Nephron progenitor cell (in vitro differentiated cells): ENCODE data around the gene NYNRIN.

ENCODE experiments used
- DNase-seq: peaks from one replicate; pipeline ENCODE4 v3.0.0; 2021
- H3K27ac Mint-ChIP-seq: 2 replicates; pipeline ENCODE4 v1.8.0; 2021; ENCODE audit warnings: mild to moderate bottlenecking, moderate library complexity, mixed read lengths
- H3K27me3 Mint-ChIP-seq: 2 replicates; pipeline ENCODE4 v1.8.0; 2021; ENCODE audit warnings: mild to moderate bottlenecking, low read depth, mixed read lengths; ENCODE audit not compliant: poor library complexity
- H3K36me3 Mint-ChIP-seq: 2 replicates; pipeline ENCODE4 v1.8.0; 2021; ENCODE audit warnings: low read depth, mixed read lengths
- H3K4me1 Mint-ChIP-seq: 2 replicates; pipeline ENCODE4 v1.8.0; 2021; ENCODE audit warnings: mixed read lengths
- H3K4me3 Mint-ChIP-seq: 2 replicates; pipeline ENCODE4 v1.8.0; 2021; ENCODE audit warnings: mild to moderate bottlenecking, moderate library complexity, mixed read lengths
- H3K9me3 Mint-ChIP-seq: 2 replicates; pipeline ENCODE4 v1.8.0; 2021; ENCODE audit warnings: mild to moderate bottlenecking, moderate library complexity, mixed read lengths
- TF ChIP-seq, protein P1 (sequence below): fragments of 200-600 bp; sonication (generic); IDR thresholded peaks from 2 replicates; pipeline ENCODE4 v1.5.0; 2021; ENCODE audit warnings: antibody characterized with exemption

Gene NYNRIN

DNA sequence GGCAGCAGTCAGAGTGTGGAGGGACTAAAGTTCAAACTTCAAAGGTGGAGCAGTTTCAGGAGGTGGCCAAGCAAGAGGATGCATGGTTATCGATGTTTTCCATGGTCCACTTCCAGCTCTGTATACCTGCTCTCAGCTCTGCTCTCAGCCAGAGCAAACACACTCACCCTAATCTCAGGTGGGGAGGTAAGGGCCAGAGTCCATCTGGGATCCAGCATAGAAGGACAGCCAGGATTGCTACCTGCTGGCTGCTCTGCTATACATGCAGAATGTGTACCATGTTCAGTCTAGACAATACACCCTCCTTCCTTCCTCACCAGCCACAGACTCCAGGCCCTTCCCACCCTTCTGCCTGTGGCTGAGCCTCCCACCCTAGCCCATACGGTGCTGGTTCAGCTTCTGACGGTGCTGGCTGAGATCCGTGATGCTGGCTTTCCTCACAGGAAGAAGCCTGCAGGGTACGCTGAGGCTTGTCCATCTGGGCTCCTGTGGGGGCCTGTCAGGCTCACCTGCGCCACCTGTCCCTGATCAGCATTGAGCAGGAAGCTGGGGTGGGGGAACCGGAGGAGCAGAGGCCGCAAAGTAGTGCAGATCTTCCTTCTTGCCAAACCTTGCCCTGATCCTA is 28.2 kb downstream of the NYNRIN start:
- no peak overlapping the region for H3K27ac Mint-ChIP-seq
- TF ChIP-seq, protein P1, sequence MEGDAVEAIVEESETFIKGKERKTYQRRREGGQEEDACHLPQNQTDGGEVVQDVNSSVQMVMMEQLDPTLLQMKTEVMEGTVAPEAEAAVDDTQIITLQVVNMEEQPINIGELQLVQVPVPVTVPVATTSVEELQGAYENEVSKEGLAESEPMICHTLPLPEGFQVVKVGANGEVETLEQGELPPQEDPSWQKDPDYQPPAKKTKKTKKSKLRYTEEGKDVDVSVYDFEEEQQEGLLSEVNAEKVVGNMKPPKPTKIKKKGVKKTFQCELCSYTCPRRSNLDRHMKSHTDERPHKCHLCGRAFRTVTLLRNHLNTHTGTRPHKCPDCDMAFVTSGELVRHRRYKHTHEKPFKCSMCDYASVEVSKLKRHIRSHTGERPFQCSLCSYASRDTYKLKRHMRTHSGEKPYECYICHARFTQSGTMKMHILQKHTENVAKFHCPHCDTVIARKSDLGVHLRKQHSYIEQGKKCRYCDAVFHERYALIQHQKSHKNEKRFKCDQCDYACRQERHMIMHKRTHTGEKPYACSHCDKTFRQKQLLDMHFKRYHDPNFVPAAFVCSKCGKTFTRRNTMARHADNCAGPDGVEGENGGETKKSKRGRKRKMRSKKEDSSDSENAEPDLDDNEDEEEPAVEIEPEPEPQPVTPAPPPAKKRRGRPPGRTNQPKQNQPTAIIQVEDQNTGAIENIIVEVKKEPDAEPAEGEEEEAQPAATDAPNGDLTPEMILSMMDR = no peak
- H3K4me3 Mint-ChIP-seq = no peak overlapping the region
- H3K9me3 Mint-ChIP-seq = peaks cover 4% of the 10 kb centered on the region
- peaks cover 24% of the 10 kb centered on the region for H3K27me3 Mint-ChIP-seq
- H3K4me1 Mint-ChIP-seq = peaks cover 32% of the 10 kb centered on the region
- H3K36me3 Mint-ChIP-seq = peaks cover 5% of the 10 kb centered on the region
- no peak for DNase-seq

DNA sequence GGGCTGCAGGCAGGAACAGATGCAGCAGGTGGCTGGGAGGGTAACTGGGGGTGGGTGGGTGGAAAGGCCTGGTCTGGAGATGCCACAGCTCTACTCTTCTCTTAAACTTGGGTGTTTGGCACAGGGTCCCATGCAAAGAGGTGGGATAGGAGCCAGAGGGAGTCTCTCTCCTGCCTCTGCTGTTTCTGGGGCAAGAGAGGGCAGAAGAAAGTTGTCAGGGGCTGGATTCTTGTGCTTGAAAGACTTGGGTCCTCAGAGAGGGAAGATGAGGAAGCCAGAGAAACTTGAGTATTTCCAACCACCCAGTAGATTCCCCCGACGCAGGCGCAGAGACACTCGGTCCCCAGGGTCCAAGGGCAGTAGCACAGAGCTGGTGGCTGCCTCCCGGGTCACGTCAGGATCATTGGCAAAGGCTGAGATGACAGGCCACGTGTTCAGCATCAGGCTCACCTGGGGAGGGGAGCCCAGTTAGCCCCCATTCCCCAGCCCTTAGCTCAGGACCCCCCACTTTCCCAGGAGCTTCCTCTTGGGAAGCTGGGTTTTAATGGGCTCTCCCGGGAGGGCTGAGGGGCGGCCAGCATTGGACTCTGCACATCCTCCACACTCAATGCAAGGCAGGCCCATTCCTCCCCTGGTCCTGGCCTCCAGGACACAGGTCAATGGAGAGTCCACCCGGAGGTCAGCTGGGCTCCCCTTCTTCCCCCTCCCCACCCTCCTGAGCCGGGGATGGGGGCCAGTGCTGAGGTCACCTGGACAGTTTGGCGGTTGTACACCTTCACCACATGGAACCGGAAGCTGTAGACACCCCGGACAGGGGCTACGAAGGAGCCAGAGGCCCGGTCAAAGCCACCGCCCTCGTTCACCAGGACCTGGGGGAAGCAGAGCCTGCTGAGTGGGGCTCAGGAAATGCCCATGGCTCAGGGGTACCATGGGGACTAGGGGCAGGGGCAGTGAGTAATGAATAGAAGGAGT is 29.0 kb downstream of the NYNRIN start:
- no peak for DNase-seq
- H3K36me3 Mint-ChIP-seq = peaks cover 7% of the 10 kb centered on the region
- H3K27me3 Mint-ChIP-seq = peaks cover 24% of the 10 kb centered on the region
- H3K4me1 Mint-ChIP-seq = peaks cover 33% of the 10 kb centered on the region
- TF ChIP-seq, protein P1 = no peak
- H3K27ac Mint-ChIP-seq = no peak overlapping the region
- H3K4me3 Mint-ChIP-seq = peak overlapping the region; percentile 64
- peaks cover 4% of the 10 kb centered on the region for H3K9me3 Mint-ChIP-seq

DNA sequence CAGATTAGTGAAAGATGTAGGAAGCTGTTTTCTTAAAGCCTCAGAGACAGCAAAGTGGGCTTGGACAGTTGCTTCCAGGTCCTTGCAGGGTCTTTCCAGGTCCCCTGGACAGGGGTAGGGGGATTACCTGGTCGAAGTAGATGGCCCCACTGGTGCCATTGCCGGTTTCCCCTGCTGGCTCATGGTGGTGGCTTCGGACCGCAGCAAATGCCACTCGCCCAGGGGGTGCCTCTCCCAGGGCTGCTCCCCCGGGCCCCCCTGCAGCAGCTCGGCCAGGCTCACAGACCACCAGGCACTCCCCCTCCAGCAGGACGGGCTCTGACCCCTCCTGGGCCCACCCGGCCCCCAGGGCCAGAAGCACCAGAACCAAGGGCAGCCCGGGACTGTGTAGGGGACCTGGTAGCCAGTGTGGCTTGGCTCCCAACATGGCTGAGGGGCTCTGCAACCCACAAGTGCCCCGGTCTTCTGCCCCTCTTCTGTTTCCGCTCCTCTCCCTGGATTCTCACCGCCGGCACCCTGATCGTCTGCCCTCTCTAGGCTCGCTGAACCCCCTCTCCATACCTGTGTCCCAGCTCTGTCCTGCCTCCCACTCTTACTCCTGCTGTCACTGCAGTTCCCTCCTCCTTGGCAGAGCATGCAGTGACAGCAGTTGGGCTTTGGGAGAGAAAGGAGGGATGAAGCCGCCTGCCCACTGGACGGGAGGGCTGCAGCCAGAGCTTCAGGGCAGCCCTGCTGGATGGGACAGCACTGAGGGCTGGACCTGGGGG is 30.0 kb downstream of the NYNRIN start:
- TF ChIP-seq, protein P1 = no peak
- Mint-ChIP-seq H3K27me3 (peaks cover 27% of the 10 kb centered on the region), H3K4me3 (peak overlapping the region; percentile 83), H3K36me3 (peaks cover 17% of the 10 kb centered on the region), H3K27ac (no peak overlapping the region), H3K4me1 (peaks cover 36% of the 10 kb centered on the region), H3K9me3 (peaks cover 4% of the 10 kb centered on the region)
- no peak for DNase-seq

DNA sequence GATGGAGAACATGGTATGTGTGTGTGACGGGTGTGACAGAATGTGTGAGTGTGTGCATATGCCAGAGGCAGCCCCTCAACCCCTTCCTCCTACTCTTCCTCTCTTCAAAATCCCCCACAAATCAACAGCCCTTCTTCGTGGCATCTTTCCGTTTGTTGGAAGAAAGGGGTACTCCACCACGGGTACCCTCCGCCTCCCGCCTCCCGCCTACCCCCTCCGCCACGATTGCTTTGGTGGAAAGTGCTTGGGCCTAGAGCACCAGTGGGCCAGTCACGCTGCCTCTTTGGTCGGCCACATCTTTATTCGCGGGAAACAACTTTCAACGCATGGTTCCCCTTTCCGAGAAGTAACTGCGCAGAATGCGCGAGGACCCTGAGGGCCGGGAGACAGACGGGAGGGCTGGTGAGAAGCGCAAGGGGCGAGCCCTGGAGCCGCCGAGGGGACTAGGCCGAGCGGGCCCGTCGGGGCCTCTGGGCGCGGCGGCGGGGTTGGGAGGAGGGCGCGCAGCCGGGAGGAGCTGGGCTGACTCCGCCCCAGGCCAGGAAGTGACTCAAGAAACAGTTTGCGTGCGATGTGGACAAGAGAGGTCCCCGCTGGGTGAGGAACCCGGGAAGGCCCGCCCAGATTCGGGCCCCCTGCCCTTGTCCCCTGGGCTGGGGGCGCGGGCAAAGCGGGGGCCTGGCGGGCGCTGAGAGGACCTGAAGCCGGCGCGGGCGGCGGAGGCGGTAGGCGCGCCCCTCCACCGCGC is 30.8 kb downstream of the NYNRIN start, which contains the start of the genes CBLN3 and KHNYN:
CBLN3 (minus strand) TSS at position 274 of the 748 bp plus-strand sequence. CDS start 614 bp downstream, outside the sequence.
KHNYN (plus strand) TSS at position 560 of the 748 bp plus-strand sequence. CDS start 777 bp downstream, outside the sequence.
- peak; percentile 82 for DNase-seq
- TF ChIP-seq, protein P1 = no peak
- Mint-ChIP-seq H3K9me3 (peaks cover 4% of the 10 kb centered on the region), H3K4me1 (peaks cover 38% of the 10 kb centered on the region), H3K4me3 (peak within 1 kb of the TSS; percentile 86), H3K27ac (peak within 1 kb of the TSS; percentile 91), H3K36me3 (peaks cover 21% of the 10 kb centered on the region), H3K27me3 (peaks cover 27% of the 10 kb centered on the region)

DNA sequence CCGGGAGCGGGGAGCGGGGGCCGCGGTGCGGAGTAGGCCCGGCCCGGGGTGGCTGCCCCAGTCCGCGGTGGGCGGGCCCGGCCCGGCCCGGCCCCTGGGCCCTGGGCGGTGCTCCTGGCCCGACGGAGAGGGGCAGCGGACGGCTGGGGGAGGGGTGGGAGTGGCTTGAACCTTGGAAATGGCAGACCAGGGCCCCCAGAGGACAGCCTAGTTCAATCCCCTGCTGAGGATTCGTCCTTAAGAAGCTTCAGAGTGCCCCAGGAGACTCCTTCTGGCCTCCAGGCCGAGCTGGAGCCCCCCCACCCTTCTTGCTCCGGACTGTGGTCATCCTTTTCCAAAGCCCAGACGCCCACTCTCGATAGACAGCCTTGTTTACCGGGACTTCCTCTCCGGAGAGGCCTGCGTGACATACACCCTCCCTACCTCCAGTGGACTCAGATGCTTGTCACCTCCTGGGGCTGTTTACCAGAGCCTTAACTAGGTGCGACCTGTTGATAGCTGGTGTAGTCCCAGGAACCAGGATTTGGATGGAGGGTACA is 31.4 kb downstream of the NYNRIN start:
- Mint-ChIP-seq H3K27ac (no peak overlapping the region), H3K4me1 (peaks cover 42% of the 10 kb centered on the region), H3K9me3 (peaks cover 1% of the 10 kb centered on the region), H3K36me3 (peaks cover 21% of the 10 kb centered on the region), H3K27me3 (peaks cover 22% of the 10 kb centered on the region), H3K4me3 (peak overlapping the region; percentile 86)
- TF ChIP-seq, protein P1 = no peak
- peak; percentile 69 for DNase-seq
